Heart right ventricle (tissue), 16 donors: ENCODE measurements around the gene TOPAZ1. TPM values are rescaled to one million over a fixed set of nuclear protein-coding genes. Genes with fewer than 3 reads are reported as not detected.
A peak's percentile ranks its signal among the peaks of the same experiment; 100 is the strongest.

Experiments
- ATAC-seq, 8 donors: fragments of 200-7000 bp; cut with Tn5 transposase; one replicate each; pipeline ENCODE4 v1.9.1; 2020; ENCODE audit warnings: mild to moderate bottlenecking in 8 of 8, moderate library complexity in 8 of 8, moderate number of reproducible peaks in 1 of 8
- DNase-seq, 2 donors: peaks; one replicate each; pipeline ENCODE4 v3.0.0-alpha.2; 2020
- H3K27ac ChIP-seq, 10 donors: fragments of 200-600 bp; sonication (generic) in 2 of 10; one replicate each; pipeline versions ENCODE4 v1.5.0 to v1.8.0; 2020 to 2022; ENCODE audit warnings: mild to moderate bottlenecking in 3 of 10
- H3K27me3 ChIP-seq, 7 donors: fragments of 200-600 bp; one replicate each; pipeline ENCODE4 v1.8.0; 2021 to 2022; ENCODE audit warnings: mild to moderate bottlenecking in 2 of 7
- H3K36me3 ChIP-seq, 9 donors: fragments of 200-600 bp; sonication (generic) in 1 of 9; one replicate each; pipeline versions ENCODE4 v1.5.0 to v1.8.0; 2020 to 2022; ENCODE audit warnings: mild to moderate bottlenecking in 2 of 9
- H3K4me1 ChIP-seq, 9 donors: fragments of 200-600 bp; sonication (generic) in 1 of 9; one replicate each; pipeline versions ENCODE4 v1.5.0 to v1.8.0; 2020 to 2022; ENCODE audit warnings: mild to moderate bottlenecking in 4 of 9
- H3K4me3 ChIP-seq, 10 donors: fragments of 200-600 bp; sonication (generic) in 2 of 10; one replicate each; pipeline versions ENCODE4 v1.5.0 to v1.8.0; 2020 to 2022; ENCODE audit warnings: mild to moderate bottlenecking in 7 of 10, moderate library complexity in 2 of 10
- H3K9me3 ChIP-seq, 11 donors: fragments of 200-600 bp in 10 of 11; sonication (generic) in 2 of 11; one replicate each; pipeline versions ENCODE4 v1.5.0 to v1.8.0; 2013 to 2022; ENCODE audit warnings: mild to moderate bottlenecking in 2 of 11, control low read depth in 1 of 11, moderate library complexity in 1 of 11
- CTCF ChIP-seq, 9 donors: fragments of 200-600 bp; sonication (generic) in 2 of 9; IDR thresholded peaks; one replicate each; pipeline versions ENCODE4 v1.5.0 to v1.8.0; 2021 to 2022; ENCODE audit warnings: antibody characterized with exemption in 9 of 9, mild to moderate bottlenecking in 5 of 9, moderate library complexity in 1 of 9
- WGBS, 2 donors: extraction: QIAGEN DNeasy Blood & Tissue Kit; methylation state at CpG; one replicate each; pipeline ENCODE4 v1.1.7; 2013; ENCODE audit warnings: inconsistent platforms in 1 of 2; 5-methylcytosine and 5-hydroxymethylcytosine counted together
- intact Hi-C, 10 donors: fragments of 100-400 bp; cut with DNase I; formaldehyde crosslinking; loops; one replicate each; pipeline versions ENCODE4 v1.11.1 to v1.14.2; 2022
- polyA plus RNA-seq, 2 donors: library from polyadenylated mRNA; stranded (reverse); fragments of 200-250 nt; gene quantifications; one replicate each; pipeline ENCODE4 v1.2.3, GENCODE V29; 2013
- total RNA-seq, 10 donors: library from RNA; stranded (reverse); fragmentation: NEBNext Ultra II Directional in 3 of 10; extraction: Animal tissue kit (Norgen Biotek cat#: 25700) in 3 of 10; gene quantifications; one replicate each; pipeline versions ENCODE4 v1.2.1 to v1.2.4, GENCODE V29; 2021 to 2023
- donor health status: Arrhythmogenic right ventricular cardiomyopathy.
- donor health status: ischemic (EF 13 %, LVEDD 7.1; RV severe dilation, severe dysfunction).
- donor health status: healthy with polysubstance abuse.
- donor health status: DM: no; HTN: yes; CAD: no.
- donor health status: DM: no; HTN: no; CAD: no.
- donor health status: ischemic (EF 25% LVEDD 6.9; RV normal size, moderate dysfunction).
- donor health status: ischemic (EF 25% LVEDD 5.7; RV mildly dilated, moderate dysfunction).
- donor health status: healthy.
- donor health status: DM: yes; HTN: yes; CAD: no.
- donor health status: Ischemic cardiomyopathy.
- donor health status: ischemic (EF 35%, LVEDD 5.7; RV mildly dilated, moderate dysfunction).
- donor health status: nonischemic (EF 11% LVEDD 7.7; RV severe dilation, severe dysfunction).
- donor health status: DM: yes; HTN: yes; CAD: no.
- donor health status: PGD.
- donor health status: ischemic (EF 29% LVEDD 5.4; RV normal size, mild dysfunction).
- donor health status: nonischemic (EF 23%, LVEDD 6.1; RV moderate dilation, normal function).

The TOPAZ1 gene
- total and polyA plus RNA-seq, 12 donors: not detected

GRCh38 chr3:44329946-44330345 lies 88.3 kb downstream of the TOPAZ1 start:
- ATAC-seq (no peak), DNase-seq (no peak)
- Histone ChIP-seq H3K4me1 (no peaks in the 10 kb centered on the region), H3K9me3 (no peaks in the 10 kb centered on the region), H3K4me3 (no peak overlapping the region), H3K27me3 (no peaks in the 10 kb centered on the region), H3K27ac (no peak overlapping the region), H3K36me3 (no peaks in the 10 kb centered on the region)
- intact Hi-C loops: loop anchor here in 5 of 10 donors (10.0 kb wide), 4 partner anchors 145 to 595 kb away; partner anchors contain the start of gene ZNF445 (in 2 of the 5)
- no peak for TF ChIP-seq CTCF (IDR thresholded peaks at IDR 0.05)

- H3K4me1 ChIP-seq: no peaks in the 10 kb centered on the region
- ATAC-seq (no peak), DNase-seq (no peak)
- no peak for TF ChIP-seq CTCF (IDR thresholded peaks at IDR 0.05)
- no peaks in the 10 kb centered on the region for H3K36me3 ChIP-seq
- H3K4me3 ChIP-seq: no peak overlapping the region
- no peaks in the 10 kb centered on the region for H3K9me3 ChIP-seq
- no peaks in the 10 kb centered on the region for H3K27me3 ChIP-seq
- no peak overlapping the region for H3K27ac ChIP-seq
- 83 to 96% methylated on average over 2 of the region's 2 CpGs for WGBS, 2 donors
- intact Hi-C loops: loop anchor here in 1 of 10 donors (10.0 kb wide), 1 partner anchor 184 kb away; no protein-coding TSS in a partner anchor
Measured at GRCh38 chr3:44330444-44330843, 88.8 kb downstream of the TOPAZ1 start.

GRCh38 chr3:44334326-44334725 lies 92.6 kb downstream of the TOPAZ1 start:
- intact Hi-C loops: loop anchor here in 1 of 10 donors (10.0 kb wide), 1 partner anchor 180 kb away; no protein-coding TSS in a partner anchor
- no peak for TF ChIP-seq CTCF (IDR thresholded peaks at IDR 0.05)
- Histone ChIP-seq H3K27me3 (no peaks in the 10 kb centered on the region), H3K4me3 (no peak overlapping the region), H3K4me1 (peaks cover 0 to 12% (median 8%) of the 10 kb centered on the region in 9 donors), H3K36me3 (no peaks in the 10 kb centered on the region), H3K27ac (no peak overlapping the region), H3K9me3 (no peaks in the 10 kb centered on the region)
- WGBS, 2 donors: 79 to 89% methylated on average over 2 of the region's 2 CpGs
- no peak for DNase-seq
- no peak for ATAC-seq

- WGBS, 2 donors: 67 to 70% methylated on average over 5 of the region's 5 CpGs
- no peaks in the 10 kb centered on the region for H3K27me3 ChIP-seq
Measured at GRCh38 chr3:44337248-44337785, 95.6 kb downstream of the TOPAZ1 start.

More at GRCh38 chr3:44337248-44337785, 95.6 kb downstream of the TOPAZ1 start:
- ATAC-seq: no peak
- intact Hi-C loops: loop anchor here in 4 of 10 donors (5.0 to 10.0 kb wide), 3 partner anchors 100 to 177 kb away; no protein-coding TSS in a partner anchor
- DNase-seq: no peak
- H3K27ac ChIP-seq: peak overlapping the region in 9 of 10 donors; percentile 95 to 98 (median 96)
- peak overlapping the region; percentile 49 to 84 (median 70) for H3K4me3 ChIP-seq
- TF ChIP-seq CTCF (IDR thresholded peaks at IDR 0.05): no peak
- H3K9me3 ChIP-seq: no peaks in the 10 kb centered on the region
- no peaks in the 10 kb centered on the region for H3K36me3 ChIP-seq
- H3K4me1 ChIP-seq: peaks cover 0 to 40% (median 30%) of the 10 kb centered on the region in 9 donors
